ENCODE results near the gene CT47C1.

DNA sequence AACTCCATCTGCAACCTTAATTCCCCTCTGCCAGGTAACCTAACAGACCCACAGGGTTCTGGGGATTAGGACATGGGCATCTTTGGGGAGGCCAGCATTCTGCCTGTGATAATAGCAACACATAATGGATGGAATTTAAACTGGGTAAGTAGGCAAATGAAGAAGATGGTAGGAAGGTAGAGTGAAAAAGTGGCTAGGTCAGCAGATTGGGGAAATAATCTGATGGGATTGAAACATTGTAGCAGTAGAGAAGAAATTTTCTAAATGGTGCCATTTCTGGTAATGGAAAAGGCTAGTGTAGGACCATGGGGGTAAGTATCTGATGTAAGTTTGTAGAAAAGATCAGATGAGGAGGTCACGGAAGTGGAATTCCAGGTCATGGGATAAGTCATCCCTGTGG, 3.0 kb upstream of the CT47C1 start:
- TF ChIP-seq, protein P1, sequence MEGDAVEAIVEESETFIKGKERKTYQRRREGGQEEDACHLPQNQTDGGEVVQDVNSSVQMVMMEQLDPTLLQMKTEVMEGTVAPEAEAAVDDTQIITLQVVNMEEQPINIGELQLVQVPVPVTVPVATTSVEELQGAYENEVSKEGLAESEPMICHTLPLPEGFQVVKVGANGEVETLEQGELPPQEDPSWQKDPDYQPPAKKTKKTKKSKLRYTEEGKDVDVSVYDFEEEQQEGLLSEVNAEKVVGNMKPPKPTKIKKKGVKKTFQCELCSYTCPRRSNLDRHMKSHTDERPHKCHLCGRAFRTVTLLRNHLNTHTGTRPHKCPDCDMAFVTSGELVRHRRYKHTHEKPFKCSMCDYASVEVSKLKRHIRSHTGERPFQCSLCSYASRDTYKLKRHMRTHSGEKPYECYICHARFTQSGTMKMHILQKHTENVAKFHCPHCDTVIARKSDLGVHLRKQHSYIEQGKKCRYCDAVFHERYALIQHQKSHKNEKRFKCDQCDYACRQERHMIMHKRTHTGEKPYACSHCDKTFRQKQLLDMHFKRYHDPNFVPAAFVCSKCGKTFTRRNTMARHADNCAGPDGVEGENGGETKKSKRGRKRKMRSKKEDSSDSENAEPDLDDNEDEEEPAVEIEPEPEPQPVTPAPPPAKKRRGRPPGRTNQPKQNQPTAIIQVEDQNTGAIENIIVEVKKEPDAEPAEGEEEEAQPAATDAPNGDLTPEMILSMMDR (IDR thresholded peaks at IDR 0.05): no peak
- TF ChIP-seq POLR2A (IDR thresholded peaks at IDR 0.05; ENCODE audit: low read depth): no peak
- TF ChIP-seq EP300 (IDR thresholded peaks at IDR 0.05): no peak
